Cardiac septum (tissue), 1 donor: ENCODE measurements around the gene TNFRSF21. TPM values are rescaled to one million over a fixed set of nuclear protein-coding genes. Genes with fewer than 3 reads are reported as not detected.

Source experiments
- DNase-seq: peaks from one replicate; pipeline ENCODE4 v3.0.0-alpha.2; 2020; ENCODE audit warnings: low spot score
- intact Hi-C: fragments of 100-400 bp; cut with DNase I; formaldehyde crosslinking; loops from one replicate; pipeline ENCODE4 v1.14.0; 2022
- total RNA-seq: library from RNA; stranded (reverse); fragmentation: NEBNext Ultra II Directional; extraction: Animal tissue kit (Norgen Biotek cat#: 25700); gene quantifications from one replicate; pipeline ENCODE4 v1.2.1, GENCODE V29; 2021
- donor health status: DM: no; HTN: no; CAD: no.

TNFRSF21 gene
- total RNA-seq, 1 donor from 2014 or later = 3.5 TPM

DNA sequence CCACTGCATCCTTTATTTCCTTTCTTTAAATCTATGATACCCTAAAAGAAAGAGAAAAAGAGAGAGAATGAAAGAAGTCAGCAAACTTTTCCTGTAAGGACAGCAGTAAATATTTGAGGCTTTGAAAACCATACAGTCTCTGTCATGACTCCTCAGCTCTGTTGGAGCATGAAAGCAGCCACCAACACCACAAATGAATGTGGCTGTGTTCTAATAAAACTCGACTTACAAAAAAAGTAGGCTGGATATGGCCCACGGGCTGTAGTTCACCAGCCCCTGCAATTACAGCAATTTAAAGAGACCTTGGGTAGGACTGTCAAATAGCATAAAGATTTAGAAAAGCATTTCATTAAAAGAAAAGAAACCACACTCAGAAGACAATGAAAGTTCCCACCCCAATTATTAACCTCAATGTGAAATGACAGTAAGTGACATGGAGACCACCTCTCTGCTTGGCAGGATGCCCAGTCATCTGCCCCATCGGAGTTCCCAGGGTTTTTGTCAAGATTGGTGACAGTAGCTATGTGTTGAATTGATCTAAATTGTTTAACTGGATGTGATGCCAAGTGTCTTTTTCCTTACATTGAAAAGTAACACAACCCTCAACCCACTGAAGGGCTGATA is 50.9 kb downstream of the TNFRSF21 start:
- intact Hi-C loops = no loop called here
- DNase-seq = no peak

DNA sequence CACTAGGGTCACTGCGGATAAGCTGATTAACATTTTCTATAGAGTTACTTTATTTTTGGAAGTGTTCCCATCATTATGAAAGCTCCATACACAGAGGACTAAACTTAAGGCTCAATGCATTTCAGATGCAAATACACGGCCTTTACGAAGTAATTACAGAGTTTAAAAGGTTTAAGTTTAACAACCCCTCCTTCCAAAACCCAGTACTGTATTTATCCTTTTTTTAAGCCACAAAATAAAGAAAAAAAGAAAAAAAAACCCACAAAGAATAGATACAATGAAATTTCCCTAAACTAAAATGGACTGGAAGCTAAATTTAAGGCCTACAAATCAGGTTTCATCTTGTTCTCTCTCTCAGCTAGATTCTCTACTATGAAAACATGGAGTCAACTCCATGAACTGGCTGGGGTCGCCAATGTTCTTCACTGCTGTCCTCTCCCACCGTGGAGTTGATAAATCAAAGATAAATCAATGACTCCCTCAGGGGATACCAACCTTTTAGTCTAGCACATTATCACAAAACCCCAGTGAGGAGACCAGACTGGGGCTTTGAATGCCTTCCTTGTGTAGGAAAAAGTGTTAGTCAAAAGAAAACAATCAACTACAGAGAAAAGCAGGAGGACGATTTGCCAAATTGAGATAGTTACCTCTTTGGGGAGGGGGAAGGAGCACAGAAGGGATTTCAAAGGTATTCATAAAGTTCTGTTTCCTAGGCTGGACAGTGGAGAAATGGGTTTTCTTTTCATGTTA is 52.5 kb downstream of the TNFRSF21 start:
- no peak for DNase-seq
- intact Hi-C loops = no loop called here

GRCh38 chr6:47256361-47256760 is 53.3 kb downstream of the TNFRSF21 start:
- intact Hi-C loops = no loop called here

GRCh38 chr6:47254906-47255305 is 54.8 kb downstream of the TNFRSF21 start:
- no peak for DNase-seq
- intact Hi-C loops = no loop called here

More at GRCh38 chr6:47256361-47256760, 53.3 kb downstream of the TNFRSF21 start:
- DNase-seq = no peak

- intact Hi-C loops = no loop called here
- no peak for DNase-seq
These were observed 55.7 kb downstream of the TNFRSF21 start for GRCh38 chr6:47254051-47254450.

GRCh38 chr6:47253136-47253535 is 56.6 kb downstream of the TNFRSF21 start:
- DNase-seq = no peak
- intact Hi-C loops = no loop called here

- no peak for DNase-seq
- intact Hi-C loops = no loop called here
These were observed 57.1 kb downstream of the TNFRSF21 start for GRCh38 chr6:47252633-47253032.

GRCh38 chr6:47251396-47251795 is 58.3 kb downstream of the TNFRSF21 start:
- DNase-seq = no peak
- intact Hi-C loops = no loop called here

DNA sequence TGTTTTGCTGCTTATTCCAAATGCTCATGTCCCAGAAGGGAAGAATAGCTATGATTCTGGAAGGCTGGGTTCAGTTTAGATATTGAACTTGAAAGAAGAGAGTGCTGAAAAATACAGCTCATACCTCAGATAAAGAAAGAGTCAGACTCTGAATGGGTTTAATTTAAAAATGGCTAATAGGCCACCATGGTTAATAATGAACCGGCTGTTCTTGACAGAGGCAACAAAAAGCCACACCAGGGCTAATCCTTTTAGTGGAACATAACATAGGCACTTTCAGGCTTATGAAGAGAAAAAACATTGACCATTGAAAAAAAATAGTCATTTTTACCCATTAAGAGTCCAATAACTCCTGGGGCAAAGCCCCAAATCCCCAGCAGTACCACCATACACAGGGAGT is 59.4 kb downstream of the TNFRSF21 start:
- no peak for DNase-seq
- intact Hi-C loops = no loop called here

GRCh38 chr6:47248446-47248845 is 61.3 kb downstream of the TNFRSF21 start:
- no peak for DNase-seq
- intact Hi-C loops = loop anchor here (10.0 kb wide), 1 partner anchor 154 kb away; no protein-coding TSS in a partner anchor

DNA sequence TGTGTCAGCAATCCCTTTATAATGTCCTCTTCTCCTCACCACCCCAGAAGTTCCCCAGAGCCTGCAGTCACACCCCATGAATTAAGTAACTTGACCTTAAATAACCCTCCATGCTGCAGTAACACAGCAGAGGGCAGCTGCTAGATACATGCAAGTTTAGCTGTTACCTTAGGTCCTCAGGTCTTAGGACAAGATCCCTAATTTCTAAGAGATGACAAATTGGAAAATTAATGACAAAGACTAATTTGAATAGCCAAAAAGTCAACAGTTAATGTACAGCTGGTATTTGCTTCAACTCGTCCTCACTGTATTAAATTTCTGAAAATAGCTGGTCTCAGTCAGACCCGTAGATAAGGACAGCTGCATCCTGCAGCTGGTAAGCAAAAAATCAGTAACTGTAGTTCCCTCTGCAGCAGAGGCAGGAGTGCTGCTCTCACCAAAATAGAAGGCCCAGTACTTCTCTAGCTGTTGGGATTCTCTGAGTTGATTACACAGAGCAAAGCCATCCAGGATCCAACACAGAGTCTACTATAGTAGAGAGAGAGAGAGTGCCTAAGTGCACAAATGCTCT is 62.4 kb downstream of the TNFRSF21 start:
- intact Hi-C loops = loop anchor here (10.0 kb wide), 1 partner anchor 153 kb away; no protein-coding TSS in a partner anchor

DNA sequence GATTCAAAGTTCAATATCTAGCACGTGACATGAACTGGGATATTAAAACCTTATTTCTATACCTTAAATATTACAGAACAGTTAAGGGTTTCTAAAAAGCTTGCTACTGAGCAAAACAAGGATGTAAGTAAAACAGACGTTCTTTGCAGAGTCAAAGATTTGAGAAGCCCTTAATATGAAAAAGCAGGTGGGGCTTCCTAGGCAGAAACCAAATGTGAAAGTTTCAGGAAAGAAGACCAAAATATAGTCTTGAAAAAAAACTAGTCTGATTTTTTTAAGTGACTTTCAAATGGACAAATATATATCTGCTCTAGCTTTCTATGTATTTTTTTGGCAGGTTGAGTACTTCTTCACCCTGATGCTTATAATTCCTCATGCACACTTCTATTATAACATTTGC is 63.2 kb downstream of the TNFRSF21 start:
- DNase-seq = no peak
- intact Hi-C loops = loop anchor here (10.0 kb wide), 1 partner anchor 152 kb away; no protein-coding TSS in a partner anchor

More for the DNA sequence above, 62.4 kb downstream of the TNFRSF21 start:
- no peak for DNase-seq

- DNase-seq = no peak
- intact Hi-C loops = loop anchor here (10.0 kb wide), 1 partner anchor 151 kb away; no protein-coding TSS in a partner anchor
These were observed 63.8 kb downstream of the TNFRSF21 start for GRCh38 chr6:47245745-47246371.

GRCh38 chr6:47242483-47243386 is 67.0 kb downstream of the TNFRSF21 start:
- DNase-seq = peak; percentile 89
- intact Hi-C loops = loop anchor here (10.0 kb wide), 1 partner anchor 148 kb away; no protein-coding TSS in a partner anchor

DNA sequence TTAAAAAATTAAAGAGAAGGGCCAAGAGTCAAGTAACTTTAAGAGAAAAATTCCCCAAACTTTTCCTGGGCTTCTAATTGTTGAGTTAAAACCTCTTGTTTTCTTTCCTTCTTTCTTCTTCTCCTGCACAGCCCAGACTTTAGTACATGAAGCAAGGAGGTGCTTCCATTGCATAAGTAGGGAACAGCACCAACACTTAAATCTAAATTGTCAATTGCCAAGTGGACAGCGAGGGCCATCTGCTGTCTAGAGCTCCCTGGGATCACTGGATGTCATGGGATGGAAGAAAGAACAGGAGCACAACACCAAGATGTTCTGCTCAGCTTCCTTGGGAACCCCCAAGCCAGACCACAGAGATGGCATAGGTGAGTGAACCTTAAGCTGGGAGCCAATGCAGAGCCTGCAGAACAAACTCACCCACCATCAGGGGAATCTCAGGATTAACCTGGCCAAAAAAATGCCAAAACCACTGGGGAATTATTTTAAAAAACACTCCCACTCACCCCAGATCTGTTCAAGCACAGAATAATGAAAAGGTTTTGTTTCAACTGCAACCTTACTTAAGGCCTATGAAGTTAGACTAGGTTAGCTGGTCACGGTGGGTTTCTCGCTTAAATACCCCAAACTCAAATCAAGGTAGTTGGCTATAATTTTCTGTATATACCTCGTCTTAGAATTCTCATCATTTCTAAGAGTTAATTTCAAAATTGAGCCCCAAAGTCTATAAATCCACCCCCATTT is 67.8 kb downstream of the TNFRSF21 start:
- intact Hi-C loops = loop anchor here (10.0 kb wide), 1 partner anchor 147 kb away; no protein-coding TSS in a partner anchor

GRCh38 chr6:47240277-47240890 is 69.3 kb downstream of the TNFRSF21 start:
- intact Hi-C loops = loop anchor here (10.0 kb wide), 1 partner anchor 146 kb away; no protein-coding TSS in a partner anchor
- DNase-seq = no peak

More for the DNA sequence above, 67.8 kb downstream of the TNFRSF21 start:
- DNase-seq = no peak

DNA sequence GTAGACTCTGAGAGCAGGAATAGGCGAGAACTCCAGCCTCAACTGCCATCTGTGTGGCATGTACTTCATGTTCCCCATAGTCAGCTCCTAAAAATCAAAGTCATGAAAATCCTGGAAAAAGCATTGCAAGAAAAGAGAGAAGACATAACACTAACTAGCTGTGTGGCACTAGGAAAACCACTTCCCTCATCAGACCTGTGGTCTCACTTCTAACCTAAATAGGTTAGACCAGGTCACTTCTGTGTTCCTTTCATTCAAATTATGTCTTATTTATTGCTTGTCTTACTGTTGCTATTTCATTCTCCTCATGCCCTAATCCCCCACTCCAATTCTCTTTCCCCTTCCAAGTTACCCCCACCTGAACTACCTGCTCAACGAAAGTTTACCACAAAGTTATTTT is 70.2 kb downstream of the TNFRSF21 start:
- no peak for DNase-seq
- intact Hi-C loops = no loop called here
